ENCODE results near the gene TTC39B.
"Not testable (repeated sequence)": the region's sequence is repeated elsewhere in the genome, so short reads cannot be mapped to it uniquely, and the experiment has no call there.

TTC39B gene

GRCh38 chr9:15306757-15307522 is at the start of gene TTC39B:
Gene TTC39B, minus strand, starts transcription at chr9:15307216. Its CDS starts 91 bp downstream, at chr9:15307125.
- DNase-seq (ENCODE audit: low read depth in 3 of 3): peak; percentile 47 to 86 (median 62)

- no peak for DNase-seq (ENCODE audit: low read depth in 3 of 3)
These were observed 48.7 kb upstream of the TTC39B start for GRCh38 chr9:15355669-15356068.

- no peak for DNase-seq (ENCODE audit: low read depth in 3 of 3)
These were observed 47.7 kb upstream of the TTC39B start for GRCh38 chr9:15354713-15355112.

GRCh38 chr9:15353892-15354291 is 46.9 kb upstream of the TTC39B start:
- DNase-seq (ENCODE audit: low read depth in 3 of 3): no peak

GRCh38 chr9:15352306-15352705 is 45.3 kb upstream of the TTC39B start:
- DNase-seq (ENCODE audit: low read depth in 3 of 3): no peak

- peak in 1 of 3 experiments; percentile 8 for DNase-seq (ENCODE audit: low read depth in 3 of 3)
These were observed 43.1 kb upstream of the TTC39B start for GRCh38 chr9:15349892-15350761.

- DNase-seq (ENCODE audit: low read depth in 3 of 3): no peak
These were observed 39.8 kb upstream of the TTC39B start for GRCh38 chr9:15346837-15347236.

- DNase-seq (ENCODE audit: low read depth in 3 of 3): no peak
These were observed 37.2 kb upstream of the TTC39B start for GRCh38 chr9:15344191-15344590.

GRCh38 chr9:15333376-15333881 is 26.4 kb upstream of the TTC39B start:
- no peak for DNase-seq (ENCODE audit: low read depth in 3 of 3)

- DNase-seq (ENCODE audit: low read depth in 3 of 3): no peak
These were observed 25.9 kb upstream of the TTC39B start for GRCh38 chr9:15332939-15333338.

GRCh38 chr9:15329539-15330109 is 22.6 kb upstream of the TTC39B start:
- DNase-seq (ENCODE audit: low read depth in 3 of 3): no peak

GRCh38 chr9:15328946-15329345 is 21.9 kb upstream of the TTC39B start:
- DNase-seq (ENCODE audit: low read depth in 3 of 3): no peak

GRCh38 chr9:15322695-15323094 is 15.7 kb upstream of the TTC39B start:
- not testable (repeated sequence) for DNase-seq (ENCODE audit: low read depth in 3 of 3)

GRCh38 chr9:15319661-15320060 is 12.6 kb upstream of the TTC39B start:
- not testable (repeated sequence) for DNase-seq (ENCODE audit: low read depth in 3 of 3)

GRCh38 chr9:15317836-15318235 is 10.8 kb upstream of the TTC39B start:
- no peak for DNase-seq (ENCODE audit: low read depth in 3 of 3)

GRCh38 chr9:15311607-15312006 is 4.6 kb upstream of the TTC39B start:
- no peak for DNase-seq (ENCODE audit: low read depth in 3 of 3)

GRCh38 chr9:15310107-15310850 is 3.3 kb upstream of the TTC39B start:
- no peak for DNase-seq (ENCODE audit: low read depth in 3 of 3)

- no peak for DNase-seq (ENCODE audit: low read depth in 3 of 3)
These were observed 1.5 kb upstream of the TTC39B start for GRCh38 chr9:15308511-15308910.

- no peak for DNase-seq (ENCODE audit: low read depth in 3 of 3)
These were observed 466 bp upstream of the TTC39B start for GRCh38 chr9:15307523-15307841.

GRCh38 chr9:15306068-15306756 is 804 bp downstream of the TTC39B start:
- peak in 1 of 3 experiments; percentile 34 for DNase-seq (ENCODE audit: low read depth in 3 of 3)

- DNase-seq (ENCODE audit: low read depth in 3 of 3): no peak
These were observed 1.5 kb downstream of the TTC39B start for GRCh38 chr9:15305470-15305869.

All from stimulated activated CD4-positive, alpha-beta T cell treated with anti-CD3 and anti-CD28 coated beads, TNF-alpha, amount 100 ng/mL, for 24 hours (primary cell).